Measurements from ENCODE around the gene RBPJL. TPM values are rescaled to one million over a fixed set of nuclear protein-coding genes. Genes with fewer than 3 reads are reported as not detected.

Gene RBPJL
- total RNA-seq, 4 donors from 2014 or later, result not detected

DNA sequence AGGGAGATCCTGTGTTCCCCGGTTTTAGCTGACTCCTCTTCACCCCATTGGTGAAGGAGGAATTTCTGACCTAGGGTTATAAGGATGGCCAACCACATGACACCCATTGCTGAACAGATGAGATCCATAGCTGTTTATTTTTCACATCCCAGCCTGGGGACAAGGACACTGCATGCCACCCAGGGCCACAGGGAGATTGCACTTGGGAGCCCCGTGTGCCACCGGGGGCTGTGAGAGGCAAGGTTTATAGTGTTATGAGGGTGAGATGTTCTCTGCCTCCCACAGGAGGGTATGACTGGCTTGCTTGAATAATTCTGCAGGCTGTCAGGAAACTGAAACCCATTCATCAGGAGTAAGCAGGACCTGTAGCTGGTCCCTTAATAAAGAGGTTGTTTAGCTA is 37.6 kb upstream of the RBPJL start:
- Histone ChIP-seq H3K9me3 (no peaks in the 10 kb centered on the region), H3K4me3 (no peak overlapping the region), H3K27ac (no peak overlapping the region), H3K27me3 (peaks cover 21% of the 10 kb centered on the region), H3K36me3 (no peaks in the 10 kb centered on the region), H3K4me1 (no peaks in the 10 kb centered on the region)
- intact Hi-C loops (cut with DNase I; ENCODE audit: low total_unique reads) (no loop called here), in situ Hi-C loops (cut with MboI; ENCODE audit: low pct_ligation_motif_present in 1 of 4, low pct_unique_long_range_greater_than_20kb in 1 of 4, low sequenced_read_pairs in 3 of 4) (no loop called here)
- TF ChIP-seq POLR2AphosphoS5 (IDR thresholded peaks at IDR 0.05) (no peak), POLR2A (IDR thresholded peaks at IDR 0.05) (no peak), EP300 (IDR thresholded peaks at IDR 0.05; ENCODE audit: low read depth) (no peak)
- TF ChIP-seq, protein P1, sequence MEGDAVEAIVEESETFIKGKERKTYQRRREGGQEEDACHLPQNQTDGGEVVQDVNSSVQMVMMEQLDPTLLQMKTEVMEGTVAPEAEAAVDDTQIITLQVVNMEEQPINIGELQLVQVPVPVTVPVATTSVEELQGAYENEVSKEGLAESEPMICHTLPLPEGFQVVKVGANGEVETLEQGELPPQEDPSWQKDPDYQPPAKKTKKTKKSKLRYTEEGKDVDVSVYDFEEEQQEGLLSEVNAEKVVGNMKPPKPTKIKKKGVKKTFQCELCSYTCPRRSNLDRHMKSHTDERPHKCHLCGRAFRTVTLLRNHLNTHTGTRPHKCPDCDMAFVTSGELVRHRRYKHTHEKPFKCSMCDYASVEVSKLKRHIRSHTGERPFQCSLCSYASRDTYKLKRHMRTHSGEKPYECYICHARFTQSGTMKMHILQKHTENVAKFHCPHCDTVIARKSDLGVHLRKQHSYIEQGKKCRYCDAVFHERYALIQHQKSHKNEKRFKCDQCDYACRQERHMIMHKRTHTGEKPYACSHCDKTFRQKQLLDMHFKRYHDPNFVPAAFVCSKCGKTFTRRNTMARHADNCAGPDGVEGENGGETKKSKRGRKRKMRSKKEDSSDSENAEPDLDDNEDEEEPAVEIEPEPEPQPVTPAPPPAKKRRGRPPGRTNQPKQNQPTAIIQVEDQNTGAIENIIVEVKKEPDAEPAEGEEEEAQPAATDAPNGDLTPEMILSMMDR (IDR thresholded peaks at IDR 0.05), result no peak
- 74% methylated on average over 3 of the region's 3 CpGs; no CpG with 5 or more reads in 1 of the 2 donors for WGBS, 2 donors (ENCODE audit: low coverage in 1 of 2)
- DNase-seq, result no peak

- Histone ChIP-seq H3K4me3 (no peak overlapping the region), H3K36me3 (no peaks in the 10 kb centered on the region), H3K27ac (no peak overlapping the region), H3K27me3 (peaks cover 26% of the 10 kb centered on the region), H3K9me3 (no peaks in the 10 kb centered on the region), H3K4me1 (no peaks in the 10 kb centered on the region)
- 77 to 80% methylated on average over 1 to 4 of the region's 4 CpGs for WGBS, 2 donors (ENCODE audit: low coverage in 1 of 2)
- intact Hi-C loops (cut with DNase I; ENCODE audit: low total_unique reads), result no loop called here
- TF ChIP-seq POLR2AphosphoS5 (IDR thresholded peaks at IDR 0.05) (no peak), EP300 (IDR thresholded peaks at IDR 0.05; ENCODE audit: low read depth) (no peak)
- in situ Hi-C loops (cut with MboI; ENCODE audit: low pct_ligation_motif_present in 1 of 4, low pct_unique_long_range_greater_than_20kb in 1 of 4, low sequenced_read_pairs in 3 of 4), result no loop called here
- DNase-seq, result no peak
These were observed 36.8 kb upstream of the RBPJL start for GRCh38 chr20:45269754-45270270.

DNA sequence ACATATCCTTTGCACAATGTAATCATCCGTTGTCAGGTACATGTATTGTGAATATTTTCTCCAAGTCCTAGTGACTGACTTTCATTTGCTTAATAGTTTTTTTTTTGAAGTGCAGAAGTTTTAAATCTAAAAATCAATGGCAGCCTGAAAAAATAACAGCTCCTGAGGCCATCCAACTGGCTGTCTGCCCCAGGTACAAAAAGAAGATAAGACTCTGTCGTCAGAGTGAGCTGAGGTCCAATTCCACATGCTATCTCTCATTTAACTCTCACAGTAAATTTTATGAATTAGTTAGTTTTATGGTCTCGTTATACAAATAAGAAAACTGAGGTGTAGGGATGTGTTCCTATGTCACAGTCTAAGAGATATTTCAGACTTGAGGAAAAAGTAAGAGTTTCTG is 31.3 kb upstream of the RBPJL start:
- Histone ChIP-seq H3K27me3 (peaks cover 21% of the 10 kb centered on the region), H3K9me3 (no peaks in the 10 kb centered on the region), H3K36me3 (no peaks in the 10 kb centered on the region), H3K4me1 (no peaks in the 10 kb centered on the region), H3K27ac (no peak overlapping the region), H3K4me3 (no peak overlapping the region)
- no peak for TF ChIP-seq EP300 (IDR thresholded peaks at IDR 0.05; ENCODE audit: low read depth)
- no peak for TF ChIP-seq POLR2A (IDR thresholded peaks at IDR 0.05)
- no peak for TF ChIP-seq POLR2AphosphoS5 (IDR thresholded peaks at IDR 0.05)
- TF ChIP-seq, protein P1 (IDR thresholded peaks at IDR 0.05), result no peak
- intact Hi-C loops (cut with DNase I; ENCODE audit: low total_unique reads) (no loop called here), in situ Hi-C loops (cut with MboI; ENCODE audit: low pct_ligation_motif_present in 1 of 4, low pct_unique_long_range_greater_than_20kb in 1 of 4, low sequenced_read_pairs in 3 of 4) (loop anchor here in 2 of 4 donors (25.0 kb wide), 3 partner anchors 163 to 263 kb away; partner anchors contain the start of genes KCNS1 (in 1 of the 2), WFDC12 (in 1 of the 2) and WFDC5 (in 1 of the 2))
- WGBS, 2 donors (ENCODE audit: low coverage in 1 of 2), result 41 to 58% methylated on average over 3 of the region's 3 CpGs
- DNase-seq, result no peak

DNA sequence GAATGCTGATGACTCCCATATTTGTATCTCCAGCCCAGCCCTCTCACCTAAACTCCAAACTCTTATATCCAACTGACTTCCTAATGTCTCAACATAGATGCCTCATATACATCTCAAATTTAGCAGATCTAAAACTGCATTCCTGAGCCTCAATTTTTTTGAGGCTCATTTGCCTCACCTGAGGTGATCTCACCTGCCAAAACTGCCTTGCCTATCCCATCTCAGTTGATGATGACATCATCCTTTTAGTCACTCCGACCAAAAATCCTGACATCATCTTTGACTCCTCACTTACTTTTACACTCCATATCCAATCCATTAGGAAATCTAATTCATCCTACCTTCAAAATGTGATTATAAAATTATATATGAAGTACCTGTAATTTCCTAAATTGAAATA is 26.6 kb upstream of the RBPJL start:
- no peak overlapping the region for H3K27ac ChIP-seq
- peaks cover 16% of the 10 kb centered on the region for H3K27me3 ChIP-seq
- TF ChIP-seq POLR2AphosphoS5 (IDR thresholded peaks at IDR 0.05) (no peak), POLR2A (IDR thresholded peaks at IDR 0.05) (no peak), EP300 (IDR thresholded peaks at IDR 0.05; ENCODE audit: low read depth) (no peak)
- TF ChIP-seq, protein P1 (IDR thresholded peaks at IDR 0.05), result no peak
- no peak for DNase-seq
- H3K4me1 ChIP-seq, result no peaks in the 10 kb centered on the region
- no peak overlapping the region for H3K4me3 ChIP-seq
- 73 to 100% methylated on average over 1 of the region's 1 CpG for whole genome bisulfite sequencing, 2 donors (ENCODE audit: low coverage in 1 of 2)
- no peaks in the 10 kb centered on the region for H3K36me3 ChIP-seq
- no peaks in the 10 kb centered on the region for H3K9me3 ChIP-seq
- in situ Hi-C loops (cut with MboI; ENCODE audit: low pct_ligation_motif_present in 1 of 4, low pct_unique_long_range_greater_than_20kb in 1 of 4, low sequenced_read_pairs in 3 of 4) (loop anchor here in 2 of 4 donors (25.0 kb wide), 3 partner anchors 168 to 268 kb away; partner anchors contain the start of genes KCNS1 (in 1 of the 2), WFDC12 (in 1 of the 2) and WFDC5 (in 1 of the 2)), intact Hi-C loops (cut with DNase I; ENCODE audit: low total_unique reads) (no loop called here)
